ENCODE measurements around the gene CWC27. TPM values are rescaled to one million over a fixed set of nuclear protein-coding genes. Genes with fewer than 3 reads are reported as not detected.

CWC27 gene
- total and polyA plus RNA-seq, 9 of the 15 experiments (the other 6 are each of a cell fraction or from before 2014, with no cell fraction given) = 19.7 to 49.3 (median 38.3) TPM

DNA sequence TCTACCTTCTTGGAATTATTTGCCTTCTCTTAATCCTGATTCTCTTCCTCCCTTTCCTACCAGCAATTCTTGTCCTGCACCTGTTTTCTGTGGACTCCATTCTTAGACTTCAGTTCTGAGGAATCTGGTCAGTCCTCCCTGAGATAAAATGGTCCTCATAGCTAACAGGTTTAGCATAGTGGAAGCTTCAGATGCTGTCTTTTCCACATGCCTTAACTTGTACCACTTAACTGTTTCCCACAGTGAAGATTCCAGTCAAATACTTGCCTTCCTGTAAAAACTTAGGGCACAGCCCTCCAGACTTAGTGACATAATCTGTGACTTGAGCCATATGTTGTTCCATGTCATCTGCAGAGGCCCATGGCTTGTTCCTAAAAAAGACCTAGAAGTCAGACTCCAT lies 261.3 kb downstream of the CWC27 start (continued):
- TF ChIP-seq KDM5B (IDR thresholded peaks at IDR 0.05; ENCODE audit: insufficient replicate concordance, low read depth, low read length) (no peak), SMARCA4 (IDR thresholded peaks at IDR 0.05) (no peak), ZNF217 (CRISPR knock-in tag; IDR thresholded peaks at IDR 0.05) (no peak), ZNF589 (CRISPR knock-in tag; IDR thresholded peaks at IDR 0.05; ENCODE audit: low read depth) (no peak)
- TF ChIP-seq, protein P1, sequence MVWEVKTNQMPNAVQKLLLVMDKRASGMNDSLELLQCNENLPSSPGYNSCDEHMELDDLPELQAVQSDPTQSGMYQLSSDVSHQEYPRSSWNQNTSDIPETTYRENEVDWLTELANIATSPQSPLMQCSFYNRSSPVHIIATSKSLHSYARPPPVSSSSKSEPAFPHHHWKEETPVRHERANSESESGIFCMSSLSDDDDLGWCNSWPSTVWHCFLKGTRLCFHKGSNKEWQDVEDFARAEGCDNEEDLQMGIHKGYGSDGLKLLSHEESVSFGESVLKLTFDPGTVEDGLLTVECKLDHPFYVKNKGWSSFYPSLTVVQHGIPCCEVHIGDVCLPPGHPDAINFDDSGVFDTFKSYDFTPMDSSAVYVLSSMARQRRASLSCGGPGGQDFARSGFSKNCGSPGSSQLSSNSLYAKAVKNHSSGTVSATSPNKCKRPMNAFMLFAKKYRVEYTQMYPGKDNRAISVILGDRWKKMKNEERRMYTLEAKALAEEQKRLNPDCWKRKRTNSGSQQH (CRISPR knock-in tag; IDR thresholded peaks at IDR 0.05) = no peak

DNA sequence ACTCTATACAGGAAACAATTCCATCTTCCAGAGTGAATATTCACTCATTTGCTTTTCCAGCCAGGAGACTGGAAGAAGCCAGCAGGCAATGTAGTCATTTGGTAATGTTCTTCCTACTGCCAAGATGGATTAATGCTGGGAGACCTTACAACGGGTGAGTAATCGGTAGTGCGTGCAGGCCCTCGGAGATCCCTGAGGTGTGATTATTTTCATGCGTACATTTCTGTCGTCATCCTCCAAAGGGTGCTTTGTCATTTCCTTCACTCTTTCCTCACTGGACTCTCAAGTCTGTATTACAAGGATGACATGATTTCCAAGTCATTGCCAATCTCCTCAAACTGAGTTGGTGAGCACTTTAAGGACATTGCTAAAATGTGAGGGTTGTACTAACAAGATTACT lies 263.5 kb downstream of the CWC27 start:
- DNase-seq (ENCODE audit: extremely low read depth in 1 of 4, low spot score in 3 of 4) = peak in 2 of 4 experiments; percentile 20 to 22
- Histone ChIP-seq H4K20me1 (replicated peaks; ENCODE audit: control insufficient read depth, insufficient read depth, low read length) (no peaks in the 10 kb centered on the region), H3K4me3 (no peak overlapping the region), H3K36me3 (ENCODE audit: control insufficient read depth, insufficient read depth, low read length) (no peaks in the 10 kb centered on the region), H3K9ac (ENCODE audit: insufficient read depth in 1 of 2, low read depth in 2 of 2, low read length in 2 of 2) (no peak overlapping the region), H2AFZ (ENCODE audit: low read depth, low read length) (peak overlapping the region; percentile 69), H3K27ac (ENCODE audit: extremely low read depth, low read depth, low read length) (no peak overlapping the region), H3K27me3 (ENCODE audit: control insufficient read depth in 2 of 2, insufficient read depth in 2 of 2, low read length in 2 of 2) (no peaks in the 10 kb centered on the region), H3K9me1 (ENCODE audit: control insufficient read depth, insufficient read depth, low read length) (no peaks in the 10 kb centered on the region), H3K9me3 (replicated peaks; ENCODE audit: control insufficient read depth, insufficient read depth, low read depth, low read length) (no peaks in the 10 kb centered on the region), H3K4me1 (replicated peaks in 1 of 2; ENCODE audit: control insufficient read depth in 2 of 2, insufficient read depth in 2 of 2, low read length in 2 of 2) (peaks cover 14 to 24% of the 10 kb centered on the region in 2 experiments), H3K79me2 (ENCODE audit: control insufficient read depth, insufficient read depth, low read length) (no peaks in the 10 kb centered on the region), H3K4me2 (ENCODE audit: insufficient read depth, low read length) (no peak overlapping the region)
- intact Hi-C loops (cut with micrococcal nuclease) = loop anchor here (10.0 kb wide), 1 partner anchor 217 kb away; no protein-coding TSS in a partner anchor
- in situ Hi-C loops (cut with MboI) = no loop called here
- ChIA-PET POLR2A (no interaction called here), CTCF (ENCODE audit: low intra/inter-chr PET ratio) (no interaction called here)
- no peak for FAIRE-seq
- BruUV-seq (replicated peaks) = no TSS peak
- no peak for ATAC-seq
- 35% methylated on average over 6 of the region's 6 CpGs for WGBS (ENCODE audit: insufficient coverage, low coverage, missing lambda C conversion rate)
- TF ChIP-seq ZNF212 (CRISPR knock-in tag; IDR thresholded peaks at IDR 0.05) (no peak), C11orf30 (IDR thresholded peaks at IDR 0.05; ENCODE audit: low read depth) (peak; percentile 21; the same call in 1 of the 2 replicates), CXXC5 (CRISPR knock-in tag; IDR thresholded peaks at IDR 0.05) (peak; percentile 82), RFX5 (IDR thresholded peaks at IDR 0.05; ENCODE audit: low read depth, low read length) (no peak), ATF1 (CRISPR knock-in tag; IDR thresholded peaks at IDR 0.05) (no peak), ATF1 (tag; IDR thresholded peaks at IDR 0.05) (peak; percentile 53), FOSL1 (tag; conservative IDR thresholded peaks at IDR 0.05) (peak; percentile 66), SOX6 (IDR thresholded peaks at IDR 0.05) (no peak), NCOA1 (IDR thresholded peaks at IDR 0.05; ENCODE audit: low read depth) (0 out of 2 replicates have a peak, but pooled peaks have one; percentile 43), NR2C1 (IDR thresholded peaks at IDR 0.05) (no peak), NR2C1 (tag; IDR thresholded peaks at IDR 0.05) (0 out of 2 replicates have a peak, but pooled peaks have one; percentile 29), CREB1 (IDR thresholded peaks at IDR 0.05) (peak; percentile 58), CREB1 (CRISPR knock-in tag; IDR thresholded peaks at IDR 0.05) (no peak), DPF2 (IDR thresholded peaks at IDR 0.05) (peak; percentile 26; the same call in 1 of the 2 replicates), MYNN (IDR thresholded peaks at IDR 0.05) (no peak), MYNN (CRISPR knock-in tag; IDR thresholded peaks at IDR 0.05) (no peak), MEIS2 (IDR thresholded peaks at IDR 0.05; ENCODE audit: partially characterized antibody) (peak; percentile 18), SMC3 (conservative IDR thresholded peaks at IDR 0.05; ENCODE audit: insufficient read depth, low read depth, low read length) (no peak), ZNF316 (IDR thresholded peaks at IDR 0.05) (0 out of 2 replicates have a peak, but pooled peaks have one; percentile 14)

Data from K562 (cell line).